DLD1 (cell line): ENCODE measurements around the gene CCDC134.
"Not testable (repeated sequence)": the region's sequence is repeated elsewhere in the genome, so short reads cannot be mapped to it uniquely, and the experiment has no call there.

Experiments
- in situ Hi-C: cut with HindIII; loops from 2 replicates; pipeline ENCODE4 v1.10.0; 2017; ENCODE audit warnings: low sequenced_read_pairs

The CCDC134 gene

DNA sequence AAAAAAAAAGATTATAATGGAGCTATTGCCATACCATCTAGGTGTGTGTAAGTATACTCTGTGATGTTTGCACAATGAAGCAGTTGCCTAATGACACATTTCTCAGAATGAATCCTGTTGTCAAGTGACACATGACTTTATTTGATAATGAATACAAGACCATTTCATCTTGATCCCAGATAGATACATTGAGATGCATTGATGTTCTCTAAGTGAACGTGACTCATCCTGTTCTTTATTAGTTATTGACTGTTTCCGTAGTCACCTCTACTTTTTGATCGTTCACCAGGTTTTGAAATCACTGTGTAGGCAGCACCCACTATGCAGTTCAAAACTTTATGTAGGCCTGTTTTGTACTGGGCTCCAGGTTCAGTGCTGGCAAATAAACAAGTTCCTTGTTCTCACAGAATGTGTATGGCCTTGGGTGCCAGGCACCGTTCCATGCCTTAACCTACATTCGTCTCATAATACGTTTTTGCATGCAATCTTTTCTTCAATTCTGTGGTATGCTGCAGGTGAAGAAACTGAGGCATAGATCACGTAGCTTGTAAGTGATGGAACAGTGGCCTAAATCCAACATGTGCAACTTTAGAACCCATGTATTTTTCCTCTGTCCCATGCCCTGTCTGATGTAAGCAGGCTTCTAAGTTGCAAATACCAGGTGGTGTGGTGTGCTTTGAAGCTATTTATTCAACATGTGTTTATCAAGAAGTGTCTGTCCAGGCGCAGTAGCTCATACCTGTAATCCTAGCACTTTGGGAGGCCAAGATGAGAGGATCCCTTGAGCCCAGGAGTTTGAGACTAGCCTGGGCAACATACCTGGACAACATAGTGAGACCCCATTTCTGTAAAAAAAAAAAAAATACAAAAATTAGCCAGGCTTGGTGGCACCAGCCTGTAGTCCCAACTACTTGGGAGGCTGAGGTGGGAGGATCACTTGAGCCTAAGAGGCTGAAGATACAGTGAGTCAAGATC, 42.8 kb downstream of the CCDC134 start:
- in situ Hi-C loops = no loop called here

DNA sequence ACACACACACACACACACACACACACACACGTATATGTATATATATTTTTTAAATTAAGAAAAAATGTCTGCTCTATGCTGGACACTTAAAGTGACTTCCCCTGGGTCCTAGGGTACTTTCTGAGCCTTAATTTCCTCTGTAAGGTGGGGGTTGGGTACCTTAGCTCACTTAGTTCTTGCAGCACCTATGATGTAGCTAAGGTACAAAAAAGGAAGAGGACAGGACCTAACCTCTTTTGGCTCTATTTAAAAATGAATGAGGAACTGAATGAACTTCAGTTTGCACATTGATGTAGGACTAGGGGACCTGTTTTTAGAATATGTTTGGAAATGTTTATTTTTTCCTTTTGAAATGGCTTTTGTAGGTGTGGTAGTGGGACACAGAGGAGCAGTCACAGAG, 43.6 kb downstream of the CCDC134 start:
- in situ Hi-C loops = no loop called here

DNA sequence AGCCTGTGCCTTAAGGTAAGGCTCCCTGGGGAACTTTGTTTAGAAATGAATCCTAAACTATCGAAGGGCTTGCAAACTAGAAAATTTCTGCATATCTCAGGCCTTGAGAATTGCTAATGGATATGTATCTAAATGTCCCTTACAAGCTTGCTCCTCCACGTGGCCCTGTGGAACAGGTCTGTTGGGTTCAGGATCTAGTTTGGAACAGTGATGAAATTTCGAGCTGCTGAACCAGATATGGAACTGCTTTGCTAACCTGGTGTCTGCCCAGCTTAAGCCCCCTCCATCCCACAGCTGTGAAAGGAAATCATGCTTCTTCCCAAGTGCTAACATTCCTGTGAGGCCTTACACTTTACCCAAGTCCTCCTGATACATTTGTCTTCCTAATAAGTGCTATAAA, 44.0 kb downstream of the CCDC134 start:
- in situ Hi-C loops = no loop called here

DNA sequence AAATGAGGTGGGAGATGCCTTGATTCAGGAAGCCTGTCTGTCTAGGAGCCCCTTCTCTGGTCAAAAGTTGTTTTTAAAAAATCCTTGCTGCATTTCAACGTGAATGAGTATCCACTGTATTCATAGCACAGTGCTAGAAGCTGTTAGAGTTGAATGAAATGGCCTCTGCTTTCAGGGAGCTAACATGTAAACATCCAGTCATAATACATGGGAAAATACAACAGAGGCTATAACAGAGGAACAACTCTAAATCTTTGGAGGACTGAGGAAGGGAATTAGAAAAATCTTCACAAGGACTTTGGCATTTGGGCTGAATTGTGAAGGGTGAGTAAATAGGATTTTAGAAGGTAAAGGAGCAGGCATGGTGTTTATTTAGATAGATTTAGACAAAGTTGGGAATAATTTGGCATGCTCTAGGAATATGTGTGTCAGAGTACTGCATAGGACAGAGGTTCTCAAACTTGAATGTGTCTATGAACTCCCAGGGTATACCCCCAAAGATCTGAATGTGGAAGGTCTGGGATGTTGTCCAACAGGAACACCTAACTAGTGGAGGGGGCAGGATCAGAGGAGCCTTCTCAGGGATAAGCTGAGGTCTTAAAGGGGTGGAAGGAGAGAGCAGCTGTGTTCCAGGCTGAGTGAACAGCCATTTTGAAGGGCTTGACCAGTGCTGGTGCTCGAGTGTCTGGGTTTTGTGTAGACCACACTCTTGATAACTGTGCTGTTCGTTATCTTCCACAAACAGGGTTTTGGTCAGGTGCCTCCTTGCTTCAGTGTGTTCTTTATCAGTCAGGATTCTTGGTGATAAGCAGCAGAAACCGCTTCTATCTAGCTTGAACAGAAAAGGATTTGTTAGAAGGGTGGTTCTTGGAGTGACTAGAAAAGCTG, 45.1 kb downstream of the CCDC134 start:
- in situ Hi-C loops = no loop called here

DNA sequence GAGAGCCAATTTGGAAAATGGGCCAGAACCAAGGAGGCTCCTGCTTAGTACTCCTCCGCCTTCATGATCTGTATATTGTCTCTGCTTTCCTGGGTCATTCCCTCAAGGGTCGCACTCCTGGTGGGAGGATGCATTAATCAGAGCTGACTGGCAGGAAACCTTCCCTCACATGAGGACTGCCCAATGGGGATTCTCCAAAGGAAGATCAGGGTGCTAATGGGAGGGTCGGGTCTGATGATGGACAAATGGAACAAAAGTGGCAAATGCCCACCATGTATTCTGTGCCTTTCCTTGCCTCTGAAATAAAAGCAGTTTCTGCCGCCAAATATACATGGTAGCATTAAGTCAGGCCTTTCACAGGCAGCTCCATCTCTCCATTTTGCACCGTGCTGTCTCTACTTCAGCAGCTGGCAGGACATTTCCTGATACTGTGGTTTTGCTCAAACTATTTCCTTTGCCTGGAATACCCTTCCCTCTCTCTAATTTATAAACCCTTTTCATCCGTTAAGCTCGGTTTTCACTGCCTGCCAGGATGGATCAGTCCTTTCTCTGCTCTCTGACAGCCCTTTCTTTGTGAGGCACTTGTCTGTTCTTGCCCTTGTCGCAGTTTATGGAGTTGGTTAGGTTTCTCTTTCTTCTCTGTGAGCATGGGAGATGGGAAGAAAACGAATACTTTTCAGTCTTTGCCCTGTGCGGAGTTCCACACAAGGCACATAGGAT, 45.9 kb downstream of the CCDC134 start:
- in situ Hi-C loops = no loop called here

DNA sequence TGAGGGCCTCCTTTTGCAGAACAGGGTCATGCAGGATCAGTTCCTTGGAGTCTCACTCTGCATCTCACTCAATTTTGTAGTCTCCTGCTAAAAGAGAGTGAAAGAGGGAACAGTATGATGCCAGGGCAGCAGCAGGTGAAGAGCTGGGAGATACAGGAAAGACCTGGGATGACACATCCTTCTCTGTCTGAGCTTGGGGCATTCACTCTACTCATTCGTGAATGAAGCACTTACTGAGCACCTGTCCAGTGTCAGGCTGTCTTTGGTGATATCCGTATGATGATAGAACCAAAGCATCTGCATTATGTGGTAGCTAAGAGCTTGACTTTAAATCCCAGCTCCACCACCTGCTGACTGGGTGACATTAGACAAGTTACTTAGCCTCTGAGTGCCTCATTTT, 46.8 kb downstream of the CCDC134 start:
- in situ Hi-C loops = no loop called here

DNA sequence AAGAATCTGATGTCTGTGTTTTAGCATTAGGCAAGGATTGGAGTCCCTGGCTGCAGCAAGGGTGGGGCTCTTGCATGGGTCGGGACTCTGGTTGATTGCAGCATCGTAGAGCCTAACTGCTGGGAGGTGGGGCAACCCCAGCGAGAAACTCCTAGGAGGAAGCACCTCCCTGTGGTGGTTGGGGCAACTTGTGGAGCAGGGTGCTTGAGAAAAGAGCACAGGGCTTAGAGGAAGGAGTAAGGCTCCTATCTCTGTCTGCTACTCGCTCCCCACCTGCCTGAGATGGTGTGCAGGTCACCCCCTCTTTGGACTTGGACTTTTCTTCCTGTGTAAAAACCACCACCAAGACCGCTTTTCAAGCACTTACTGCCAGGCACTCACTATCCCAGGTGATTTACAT, 48.0 kb downstream of the CCDC134 start:
- in situ Hi-C loops = no loop called here

DNA sequence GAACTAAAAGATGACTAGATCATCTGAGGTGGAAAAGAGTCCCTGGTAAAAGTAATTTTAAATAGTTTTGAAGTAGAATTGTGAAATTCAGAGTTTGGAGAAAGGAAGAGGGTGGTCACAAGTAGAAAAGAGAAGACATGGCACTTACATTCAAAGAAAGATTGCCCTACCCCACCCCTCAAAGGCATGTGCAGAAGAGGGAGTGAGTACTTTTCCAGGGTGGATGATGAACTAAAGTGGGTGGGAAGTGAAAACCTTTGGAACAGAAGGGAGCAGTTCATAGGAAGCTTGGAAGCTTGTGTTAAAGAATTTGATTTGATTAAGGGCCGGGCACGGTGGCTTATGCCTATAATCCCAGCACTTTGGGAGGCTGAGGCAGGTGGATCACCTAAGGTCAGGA, 56.0 kb downstream of the CCDC134 start:
- in situ Hi-C loops = no loop called here

DNA sequence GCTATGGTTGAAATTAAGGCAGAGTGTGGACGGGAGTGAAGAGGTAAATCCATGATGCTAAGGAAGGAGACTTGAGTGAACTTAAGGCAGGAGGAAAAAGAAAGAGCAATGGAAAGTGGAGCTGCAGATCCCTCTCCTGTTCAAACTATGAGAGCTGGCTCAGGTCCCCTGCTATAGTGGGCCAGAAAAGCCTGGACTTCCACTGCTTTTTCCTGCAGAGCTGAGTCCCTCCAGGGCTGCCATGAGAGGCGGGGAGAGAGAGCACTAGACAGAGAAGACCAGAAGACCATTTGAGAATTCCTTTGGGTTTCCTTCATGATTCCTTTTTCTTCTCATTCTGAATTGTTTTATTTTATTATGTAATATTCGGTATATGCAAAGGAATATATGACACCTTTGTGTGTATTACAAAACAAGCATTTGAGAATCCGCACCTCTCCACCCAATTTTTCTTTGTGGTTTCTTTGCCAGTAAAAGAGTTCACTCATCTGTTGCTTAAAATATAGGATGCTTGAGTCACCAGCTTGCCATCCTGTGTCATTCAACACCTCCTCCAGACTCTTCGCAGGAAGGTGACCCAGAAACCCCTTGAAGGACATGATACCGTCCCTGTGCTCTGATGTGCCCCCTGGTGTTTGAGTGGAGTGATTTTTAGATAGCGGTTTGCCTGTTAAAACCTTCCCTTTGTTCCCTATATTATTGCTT, 56.8 kb downstream of the CCDC134 start:
- in situ Hi-C loops = no loop called here

DNA sequence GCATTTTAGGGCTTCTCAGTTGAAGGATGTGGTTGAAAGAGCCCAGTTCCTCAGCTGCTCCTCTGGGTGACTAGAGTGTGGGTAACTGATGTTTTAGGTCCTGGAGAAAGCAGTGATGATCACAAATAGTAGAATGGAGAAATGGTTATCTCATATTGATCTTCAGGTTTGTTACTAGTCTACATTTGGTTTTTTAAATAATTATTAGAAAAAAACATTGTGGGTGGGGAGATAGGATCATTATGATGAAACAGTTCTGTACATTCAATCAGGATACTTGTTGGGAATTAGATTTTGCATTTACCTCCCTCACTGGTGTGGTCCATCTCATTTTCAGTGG, 57.4 kb downstream of the CCDC134 start:
- in situ Hi-C loops = no loop called here

DNA sequence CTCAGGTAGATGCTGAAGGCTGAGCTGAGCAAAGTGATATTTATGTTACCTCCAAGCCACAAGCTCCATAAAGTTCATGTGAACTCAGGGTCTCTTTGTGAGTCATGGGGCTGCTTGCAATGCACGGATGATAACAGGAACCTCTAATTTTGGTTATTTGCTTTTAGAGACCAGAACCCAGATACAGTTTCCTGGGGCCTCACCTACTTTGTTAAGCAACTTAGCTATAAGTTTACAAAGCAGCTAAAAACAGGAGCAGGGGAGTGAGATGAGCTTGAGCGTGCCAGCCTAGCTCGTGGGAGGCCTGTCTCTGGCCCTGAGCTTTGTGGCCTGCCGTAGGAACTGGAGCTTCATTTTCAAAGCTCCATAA, 61.7 kb downstream of the CCDC134 start:
- in situ Hi-C loops = no loop called here

DNA sequence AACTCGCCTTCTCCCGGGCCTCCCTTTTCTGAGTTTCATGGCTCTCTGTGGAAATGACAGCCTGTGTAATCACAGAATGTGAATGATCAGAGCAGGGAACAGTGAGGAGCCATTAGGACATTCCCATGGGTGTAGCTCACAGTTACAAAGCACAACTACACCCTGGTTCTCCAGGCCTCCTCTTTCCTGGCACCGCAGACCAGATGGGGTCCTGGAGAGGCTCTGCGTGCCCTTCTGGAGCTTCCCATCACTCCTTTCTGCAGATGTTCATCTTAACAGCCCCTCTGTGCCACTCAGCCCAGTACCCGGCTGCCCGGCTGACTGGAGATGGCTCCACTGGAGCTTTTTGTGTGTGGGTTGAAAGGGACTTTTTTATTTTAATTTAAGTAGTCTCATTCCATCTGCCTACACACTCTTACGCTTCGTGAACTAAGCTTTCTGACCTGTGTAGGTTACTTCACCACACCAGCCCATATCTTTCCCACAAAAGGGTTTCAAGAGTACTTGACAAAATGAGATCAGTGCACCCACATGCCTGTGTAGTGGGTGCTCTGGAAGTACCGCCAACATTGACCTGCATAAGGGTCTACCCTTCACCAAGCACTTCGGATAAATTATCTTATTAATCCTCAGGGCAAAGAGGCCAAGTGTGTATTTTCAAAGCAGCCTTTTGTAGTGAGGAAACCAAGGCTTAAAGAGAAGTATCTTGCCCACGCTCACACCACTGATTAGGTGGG, 62.2 kb downstream of the CCDC134 start:
- in situ Hi-C loops = no loop called here

DNA sequence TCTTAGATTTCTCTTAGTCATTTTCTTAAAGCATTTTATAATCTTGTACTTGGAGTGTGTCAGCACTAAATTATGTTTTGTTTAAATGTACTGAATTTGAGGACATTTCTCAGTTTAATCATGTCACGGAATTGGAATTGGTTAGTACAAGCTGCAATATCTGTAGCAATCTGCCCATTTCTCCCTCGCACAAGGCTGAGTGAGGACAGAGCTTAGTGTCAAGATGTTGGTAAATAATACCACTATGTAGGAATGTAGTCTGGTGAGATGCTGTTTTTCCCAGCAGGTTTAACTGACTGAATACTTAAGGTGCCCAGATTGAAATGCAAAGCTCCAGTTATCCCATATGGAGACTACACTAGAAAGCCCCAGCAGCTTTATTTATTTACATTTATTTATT, 63.0 kb downstream of the CCDC134 start:
- in situ Hi-C loops = no loop called here

DNA sequence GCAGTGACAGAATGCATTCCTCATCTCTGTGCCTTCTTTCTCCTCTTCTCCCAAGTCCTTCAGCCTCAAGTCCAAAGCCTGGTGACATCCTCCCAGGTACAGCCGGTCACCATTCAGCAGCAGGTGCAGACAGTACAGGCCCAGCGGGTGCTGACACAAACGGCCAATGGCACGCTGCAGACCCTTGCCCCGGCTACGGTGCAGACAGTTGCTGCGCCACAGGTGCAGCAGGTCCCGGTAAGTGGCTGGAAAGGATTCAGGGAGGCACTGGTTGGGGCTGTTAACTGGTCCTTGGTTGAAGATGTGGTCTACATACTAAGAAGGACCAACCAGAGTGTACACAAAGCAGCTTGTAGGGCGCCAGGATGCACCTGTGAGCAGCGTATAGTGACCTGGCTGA, 68.1 kb downstream of the CCDC134 start:
- in situ Hi-C loops = no loop called here

DNA sequence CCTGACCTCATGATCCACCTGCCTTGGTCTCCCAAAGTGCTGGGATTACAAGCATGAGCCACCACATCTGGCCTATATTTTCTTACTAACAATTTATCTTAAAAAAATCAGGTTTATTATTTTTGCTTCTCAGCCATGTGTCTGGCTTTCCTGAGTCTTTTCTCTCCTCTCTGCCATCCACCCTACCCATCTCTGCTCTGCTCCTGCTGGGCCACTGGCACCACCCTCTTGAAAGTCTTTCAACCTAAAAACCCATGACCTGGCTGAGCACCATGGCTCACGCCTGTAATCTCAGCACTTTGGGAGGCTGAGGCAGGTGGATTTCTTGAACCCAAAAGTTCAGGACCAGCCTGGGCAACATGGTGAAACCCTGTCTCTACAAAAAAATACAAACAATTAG, 69.6 kb downstream of the CCDC134 start:
- in situ Hi-C loops = not testable (repeated sequence)

DNA sequence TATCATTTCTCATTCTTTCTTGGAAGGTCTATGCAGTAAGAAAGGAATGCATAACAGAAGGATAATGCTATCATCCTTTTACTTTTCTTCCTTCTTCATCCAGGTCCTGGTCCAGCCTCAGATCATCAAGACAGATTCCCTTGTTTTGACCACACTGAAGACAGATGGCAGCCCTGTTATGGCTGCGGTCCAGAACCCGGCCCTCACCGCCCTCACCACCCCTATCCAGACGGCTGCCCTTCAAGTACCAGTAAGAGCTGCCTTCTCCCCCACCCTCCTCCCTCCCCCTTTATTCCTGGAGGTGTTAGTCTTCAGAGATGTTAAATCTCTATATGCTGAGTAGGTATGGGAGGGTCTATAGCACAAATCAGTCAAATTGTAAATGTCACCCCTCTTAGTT, 70.3 kb downstream of the CCDC134 start:
- in situ Hi-C loops = no loop called here

DNA sequence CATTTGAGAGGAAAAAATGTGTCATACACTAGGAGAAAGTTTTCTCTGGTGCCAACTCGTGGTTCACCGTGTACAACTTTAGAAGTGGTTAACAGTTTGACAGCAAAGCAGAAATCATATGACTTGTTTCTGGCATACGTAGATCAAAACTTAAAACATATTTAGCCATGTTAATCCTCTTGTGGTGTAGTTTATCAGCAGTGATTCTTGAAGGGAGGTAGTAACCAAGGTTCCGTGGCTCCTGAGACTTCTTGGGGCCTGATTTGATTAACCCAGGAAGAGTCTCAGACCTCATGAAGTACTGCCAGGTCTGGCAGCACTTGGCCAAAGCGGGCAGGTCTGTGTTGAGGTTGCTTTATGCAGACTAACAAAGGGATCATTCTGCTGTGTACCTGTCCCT, 72.9 kb downstream of the CCDC134 start:
- in situ Hi-C loops = no loop called here

DNA sequence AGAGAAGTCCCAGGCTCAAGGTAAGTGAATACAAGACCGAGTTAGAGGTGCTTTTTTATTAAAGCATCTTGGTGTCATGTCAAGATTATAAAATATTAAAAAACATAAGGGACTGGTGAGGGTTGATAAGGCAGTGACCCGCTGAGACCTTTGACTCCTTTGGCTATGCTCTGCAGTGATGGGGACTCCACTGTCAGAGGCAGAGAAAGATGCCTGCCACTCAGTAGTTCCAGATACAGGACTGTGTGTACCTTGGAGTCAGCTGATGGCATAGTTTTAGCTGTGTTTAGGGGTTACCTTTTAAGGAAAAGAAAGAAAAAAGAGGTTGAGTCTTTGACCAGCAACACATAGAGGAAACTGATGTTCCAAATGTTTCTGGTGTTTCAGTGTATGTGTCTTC, 73.6 kb downstream of the CCDC134 start:
- in situ Hi-C loops = no loop called here

DNA sequence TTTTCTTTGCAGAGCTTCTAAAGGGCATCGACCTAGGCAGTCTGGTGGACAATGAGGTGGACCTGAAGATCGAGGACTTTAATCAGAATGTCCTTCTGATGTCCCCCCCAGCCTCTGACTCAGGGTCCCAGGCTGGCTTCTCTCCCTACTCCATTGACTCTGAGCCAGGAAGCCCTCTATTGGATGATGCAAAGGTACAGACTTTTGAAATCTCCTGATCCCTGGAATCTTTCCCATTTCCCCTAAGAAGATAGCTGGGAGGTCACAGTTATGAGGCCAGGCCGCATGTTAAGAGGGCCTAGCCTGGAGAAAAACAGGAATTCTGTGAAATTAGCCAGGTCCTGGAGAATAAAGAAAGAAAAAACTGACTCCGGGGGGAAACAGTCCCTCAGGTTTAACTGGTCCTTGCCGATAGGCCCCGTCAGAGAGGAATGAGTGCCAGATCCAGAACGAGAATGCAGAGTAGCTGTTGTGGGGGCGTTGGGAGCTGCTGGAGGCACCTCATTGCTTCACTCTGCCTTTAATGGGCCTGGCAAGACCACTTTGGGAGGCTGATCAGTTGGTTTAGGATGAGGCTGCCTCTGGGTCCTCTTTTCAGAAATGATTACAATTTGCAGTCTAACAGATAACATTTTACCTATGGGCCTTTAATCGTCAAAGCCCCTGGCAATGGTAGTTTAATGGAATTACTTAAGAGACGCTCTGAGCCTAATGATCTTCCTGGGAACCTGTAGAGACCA, 75.2 kb downstream of the CCDC134 start:
- in situ Hi-C loops = no loop called here
